Tongue (tissue), 2 donors: Measurements from ENCODE around the gene LMOD2. TPM values are rescaled to one million over a fixed set of nuclear protein-coding genes. Genes with fewer than 3 reads are reported as not detected.

Experiments
- DNase-seq: peaks from one replicate; pipeline ENCODE4 v3.0.0-alpha.2; 2015
- total RNA-seq: library from RNA; depleted of rRNA; stranded (reverse); fragments of >200 nt; gene quantifications from one replicate; pipeline ENCODE4 v1.2.3, GENCODE V29; 2014

Gene LMOD2
- total RNA-seq, 1 donor from 2014 or later, result 135 TPM

GRCh38 chr7:123673752-123674398, 18.2 kb downstream of the LMOD2 start:
- DNase-seq, result no peak

GRCh38 chr7:123674399-123675180, 18.9 kb downstream of the LMOD2 start:
- DNase-seq, result peak; percentile 59

- DNase-seq, result no peak
Observed at GRCh38 chr7:123675181-123675473, 19.5 kb downstream of the LMOD2 start.

- peak; percentile 43 for DNase-seq
Observed at GRCh38 chr7:123677061-123677715, 21.5 kb downstream of the LMOD2 start.

- no peak for DNase-seq
Observed at GRCh38 chr7:123679614-123680013, 23.9 kb downstream of the LMOD2 start.

- DNase-seq, result no peak
Observed at GRCh38 chr7:123680580-123680979, 24.9 kb downstream of the LMOD2 start.

GRCh38 chr7:123681561-123681960, 25.9 kb downstream of the LMOD2 start:
- DNase-seq, result peak; percentile 31

- DNase-seq, result peak; percentile 54
Observed at GRCh38 chr7:123682690-123683089, 27.0 kb downstream of the LMOD2 start.

GRCh38 chr7:123687161-123687560, 31.5 kb downstream of the LMOD2 start:
- DNase-seq, result no peak

GRCh38 chr7:123687727-123688126, 32.1 kb downstream of the LMOD2 start:
- no peak for DNase-seq

- no peak for DNase-seq
Observed at GRCh38 chr7:123689250-123689649, 33.6 kb downstream of the LMOD2 start.

GRCh38 chr7:123690550-123690949, 34.9 kb downstream of the LMOD2 start:
- no peak for DNase-seq

GRCh38 chr7:123692471-123692877, 36.8 kb downstream of the LMOD2 start:
- DNase-seq, result no peak

- no peak for DNase-seq
Observed at GRCh38 chr7:123695944-123696677, 40.4 kb downstream of the LMOD2 start.

GRCh38 chr7:123705211-123705901, 49.7 kb downstream of the LMOD2 start:
- no peak for DNase-seq

- DNase-seq, result no peak
Observed at GRCh38 chr7:123709525-123709924, 53.9 kb downstream of the LMOD2 start.

- DNase-seq, result no peak
Observed at GRCh38 chr7:123710683-123711082, 55.0 kb downstream of the LMOD2 start.

GRCh38 chr7:123711832-123712293, 56.2 kb downstream of the LMOD2 start:
- DNase-seq, result no peak

- DNase-seq, result no peak
Observed at GRCh38 chr7:123712619-123713018, 57.0 kb downstream of the LMOD2 start.
